ENCODE data around the gene SFRP4. TPM values are rescaled to one million over a fixed set of nuclear protein-coding genes. Genes with fewer than 3 reads are reported as not detected.
"Not testable (repeated sequence)": the region's sequence is repeated elsewhere in the genome, so short reads cannot be mapped to it uniquely, and the experiment has no call there.

The SFRP4 gene
- total RNA-seq, 1 donor from 2014 or later, result not detected

- TF ChIP-seq CTCF (conservative IDR thresholded peaks at IDR 0.05), result no peak
- Mint-ChIP-seq H3K27ac (ENCODE audit: unreplicated experiment) (no peak overlapping the region), H3K27me3 (ENCODE audit: low read depth) (no peaks in the 10 kb centered on the region), H3K36me3 (ENCODE audit: low read depth) (no peaks in the 10 kb centered on the region), H3K4me1 (no peaks in the 10 kb centered on the region), H3K4me3 (no peak overlapping the region), H3K9me3 (no peaks in the 10 kb centered on the region)
- no peak for DNase-seq (ENCODE audit: low read depth, low spot score)
Measured at GRCh38 chr7:37956791-37957190, 40.2 kb upstream of the SFRP4 start.

GRCh38 chr7:37954217-37954616 is 37.6 kb upstream of the SFRP4 start:
- H3K27me3 Mint-ChIP-seq (ENCODE audit: low read depth); H3K27ac Mint-ChIP-seq (ENCODE audit: unreplicated experiment); H3K36me3 Mint-ChIP-seq (ENCODE audit: low read depth); H3K4me3 Mint-ChIP-seq; DNase-seq (ENCODE audit: low read depth, low spot score); H3K4me1 Mint-ChIP-seq; H3K9me3 Mint-ChIP-seq: not testable (repeated sequence)

- H3K4me1 Mint-ChIP-seq, result no peaks in the 10 kb centered on the region
- H3K27ac Mint-ChIP-seq (ENCODE audit: unreplicated experiment), result no peak overlapping the region
- H3K36me3 Mint-ChIP-seq (ENCODE audit: low read depth), result no peaks in the 10 kb centered on the region
- no peak for DNase-seq (ENCODE audit: low read depth, low spot score)
- H3K9me3 Mint-ChIP-seq, result no peaks in the 10 kb centered on the region
- TF ChIP-seq CTCF (conservative IDR thresholded peaks at IDR 0.05), result no peak
- H3K27me3 Mint-ChIP-seq (ENCODE audit: low read depth), result no peaks in the 10 kb centered on the region
- no peak overlapping the region for H3K4me3 Mint-ChIP-seq
Measured at GRCh38 chr7:37952240-37952639, 35.6 kb upstream of the SFRP4 start.

- DNase-seq (ENCODE audit: low read depth, low spot score), result no peak
- H3K9me3 Mint-ChIP-seq, result no peaks in the 10 kb centered on the region
- no peak overlapping the region for H3K4me3 Mint-ChIP-seq
- H3K4me1 Mint-ChIP-seq, result peaks cover 19% of the 10 kb centered on the region
- TF ChIP-seq CTCF (conservative IDR thresholded peaks at IDR 0.05), result no peak
- H3K36me3 Mint-ChIP-seq (ENCODE audit: low read depth), result no peaks in the 10 kb centered on the region
- no peaks in the 10 kb centered on the region for H3K27me3 Mint-ChIP-seq (ENCODE audit: low read depth)
- H3K27ac Mint-ChIP-seq (ENCODE audit: unreplicated experiment), result no peak overlapping the region
Measured at GRCh38 chr7:37947941-37948210, 31.3 kb upstream of the SFRP4 start.

GRCh38 chr7:37947138-37947940 is 30.7 kb upstream of the SFRP4 start:
- H3K4me3 Mint-ChIP-seq, result no peak overlapping the region
- no peaks in the 10 kb centered on the region for H3K36me3 Mint-ChIP-seq (ENCODE audit: low read depth)
- peaks cover 22% of the 10 kb centered on the region for H3K4me1 Mint-ChIP-seq
- DNase-seq (ENCODE audit: low read depth, low spot score), result no peak
- H3K27ac Mint-ChIP-seq (ENCODE audit: unreplicated experiment), result no peak overlapping the region
- no peaks in the 10 kb centered on the region for H3K27me3 Mint-ChIP-seq (ENCODE audit: low read depth)
- no peaks in the 10 kb centered on the region for H3K9me3 Mint-ChIP-seq
- TF ChIP-seq CTCF (conservative IDR thresholded peaks at IDR 0.05), result no peak

GRCh38 chr7:37945336-37945735 is 28.7 kb upstream of the SFRP4 start:
- Mint-ChIP-seq H3K27ac (ENCODE audit: unreplicated experiment) (no peak overlapping the region), H3K4me3 (no peak overlapping the region)

More at GRCh38 chr7:37945336-37945735, 28.7 kb upstream of the SFRP4 start:
- Mint-ChIP-seq H3K36me3 (ENCODE audit: low read depth) (no peaks in the 10 kb centered on the region), H3K9me3 (no peaks in the 10 kb centered on the region), H3K4me1 (peaks cover 22% of the 10 kb centered on the region), H3K27me3 (ENCODE audit: low read depth) (no peaks in the 10 kb centered on the region)
- no peak for TF ChIP-seq CTCF (conservative IDR thresholded peaks at IDR 0.05)
- no peak for DNase-seq (ENCODE audit: low read depth, low spot score)
